Vagina (tissue), 2 donors: ENCODE measurements around the gene SSX2IP. TPM values are rescaled to one million over a fixed set of nuclear protein-coding genes. Genes with fewer than 3 reads are reported as not detected.
"Not testable (repeated sequence)": the region's sequence is repeated elsewhere in the genome, so short reads cannot be mapped to it uniquely, and the experiment has no call there.

ENCODE experiments used
- DNase-seq, 2 donors: peaks; one replicate each; pipeline ENCODE4 v3.0.0-alpha.2; 2017; ENCODE audit errors: extremely low spot score in 2 of 2
- H3K27ac ChIP-seq: fragments of 200-600 bp; sonication (generic); one replicate; pipeline ENCODE4 v1.5.1; 2019
- H3K27me3 ChIP-seq: fragments of 200-600 bp; sonication (generic); one replicate; pipeline ENCODE4 v1.5.1; 2019
- H3K36me3 ChIP-seq, 2 donors: fragments of 200-600 bp; sonication (generic); one replicate each; pipeline ENCODE4 v1.5.1; 2017 to 2019
- H3K4me1 ChIP-seq: fragments of 200-600 bp; sonication (generic); one replicate; pipeline ENCODE4 v1.5.1; 2019
- H3K4me3 ChIP-seq, 2 donors: fragments of 200-600 bp; sonication (generic); 1 replicate in 1 of 2; 2 replicates in 1 of 2; pipeline ENCODE4 v1.5.1; 2016 to 2019
- H3K9me3 ChIP-seq: fragments of 200-600 bp; sonication (generic); one replicate; pipeline ENCODE4 v1.5.1; 2019
- CTCF ChIP-seq, 3 experiments: fragments of 450-650 bp in 2 of 3; fragments of 200-600 bp in 1 of 3; sonication (generic) in 1 of 3; IDR thresholded peaks; one replicate each; pipeline ENCODE4 v1.5.1; 2017 to 2019; ENCODE audit warnings: antibody characterized with exemption in 3 of 3, mild to moderate bottlenecking in 2 of 3, moderate library complexity in 2 of 3
- POLR2A ChIP-seq, 2 donors: fragments of 450-650 bp; IDR thresholded peaks; one replicate each; pipeline ENCODE4 v1.6.1; 2017; ENCODE audit warnings: antibody characterized with exemption in 2 of 2, mild to moderate bottlenecking in 2 of 2, moderate library complexity in 2 of 2
- POLR2AphosphoS5 ChIP-seq, 2 donors: sonication (generic); formaldehyde crosslinking; IDR thresholded peaks; one replicate each; pipeline ENCODE4 v1.9.0; 2017; ENCODE audit warnings: antibody characterized with exemption in 2 of 2, mild to moderate bottlenecking in 2 of 2, low read depth in 1 of 2; ENCODE audit not compliant: insufficient read depth in 1 of 2
- intact Hi-C: fragments of 100-400 bp; cut with DNase I; formaldehyde crosslinking; loops from one replicate; pipeline ENCODE4 v1.15.1; 2023
- total RNA-seq: library from RNA; depleted of rRNA; stranded (reverse); fragments of >200 nt; gene quantifications from one replicate; pipeline ENCODE4 v1.2.3, GENCODE V29; 2016

The SSX2IP gene
- total RNA-seq, 1 donor from 2014 or later = 8.3 TPM

GRCh38 chr1:84598418-84598817 lies 91.8 kb downstream of the SSX2IP start:
- H3K4me1 ChIP-seq = peaks cover 9% of the 10 kb centered on the region
- H3K36me3 ChIP-seq = no peaks in the 10 kb centered on the region
- no peak for DNase-seq
- no peak for TF ChIP-seq POLR2AphosphoS5 (IDR thresholded peaks at IDR 0.05; ENCODE audit: insufficient read depth in 1 of 2, low read depth in 1 of 2)
- no peak for TF ChIP-seq CTCF (IDR thresholded peaks at IDR 0.05)
- TF ChIP-seq POLR2A (IDR thresholded peaks at IDR 0.05) = no peak
- intact Hi-C loops = no loop called here
- no peak overlapping the region for H3K4me3 ChIP-seq
- no peaks in the 10 kb centered on the region for H3K27me3 ChIP-seq
- no peak overlapping the region for H3K27ac ChIP-seq
- no peaks in the 10 kb centered on the region for H3K9me3 ChIP-seq

GRCh38 chr1:84597011-84597410 lies 93.2 kb downstream of the SSX2IP start:
- no peak overlapping the region for H3K4me3 ChIP-seq
- H3K27ac ChIP-seq = no peak overlapping the region
- intact Hi-C loops = no loop called here
- no peak for DNase-seq
- H3K4me1 ChIP-seq = peaks cover 9% of the 10 kb centered on the region
- TF ChIP-seq POLR2A (IDR thresholded peaks at IDR 0.05) = no peak
- TF ChIP-seq CTCF (IDR thresholded peaks at IDR 0.05) = no peak
- no peak for TF ChIP-seq POLR2AphosphoS5 (IDR thresholded peaks at IDR 0.05; ENCODE audit: insufficient read depth in 1 of 2, low read depth in 1 of 2)
- H3K36me3 ChIP-seq = no peaks in the 10 kb centered on the region
- H3K27me3 ChIP-seq = no peaks in the 10 kb centered on the region
- H3K9me3 ChIP-seq = no peaks in the 10 kb centered on the region

GRCh38 chr1:84594959-84595358 lies 95.3 kb downstream of the SSX2IP start:
- H3K27ac ChIP-seq, H3K4me3 ChIP-seq, H3K27me3 ChIP-seq, intact Hi-C loops, DNase-seq, H3K4me1 ChIP-seq, H3K9me3 ChIP-seq, H3K36me3 ChIP-seq: not testable (repeated sequence)

Other genes starting within 250 kb of the SSX2IP start
- 23.8 TPM for gene RPF1, start 211.2 kb downstream of the SSX2IP start, total RNA-seq
- gene SPATA1, start 184.1 kb downstream of the SSX2IP start, total RNA-seq = 0.25 TPM
- 95.3 TPM for gene GNG5, start 183.9 kb downstream of the SSX2IP start, total RNA-seq
- 9.3 TPM for gene CTBS, start 116.0 kb downstream of the SSX2IP start, total RNA-seq
- gene LPAR3, start 202.7 kb upstream of the SSX2IP start, total RNA-seq = 18.7 TPM